ENCODE measurements around the gene KRT73.

Gene KRT73

GRCh38 chr12:52558781-52559445 lies 59.4 kb downstream of the KRT73 start:
- 81% methylated on average over 7 of the region's 8 CpGs for WGBS (ENCODE audit: insufficient coverage)
- peaks cover 0 to 26% (median 15%) of the 10 kb centered on the region in 5 experiments for H3K27me3 ChIP-seq (replicated peaks in 2 of 5; ENCODE audit: control insufficient read depth in 4 of 5, insufficient read depth in 5 of 5, low read length in 4 of 5)
- POLR2A ChIA-PET = no interaction called here
- no peaks in the 10 kb centered on the region for H3K4me1 ChIP-seq (ENCODE audit: control extremely low read depth in 1 of 4, control insufficient read depth in 4 of 4, insufficient read depth in 4 of 4, low read length in 3 of 4)
- no peak for DNase-seq
- no peaks in the 10 kb centered on the region for H3K36me3 ChIP-seq (ENCODE audit: control insufficient read depth in 4 of 4, insufficient read depth in 4 of 4, low read length in 3 of 4)
- CTCF ChIA-PET = no interaction called here
- H3K4me3 ChIP-seq (ENCODE audit: control insufficient read depth in 1 of 7, extremely low read depth in 1 of 7, insufficient read depth in 4 of 7, low read depth in 2 of 7, low read length in 6 of 7) = no peak overlapping the region
- H3K27ac ChIP-seq (ENCODE audit: insufficient read depth in 1 of 2, low read depth in 1 of 2, low read length in 2 of 2, poor library complexity in 1 of 2, severe bottlenecking in 2 of 2) = no peak overlapping the region
- H3K9me3 ChIP-seq (ENCODE audit: control extremely low read depth in 1 of 5, control insufficient read depth in 4 of 5, insufficient read depth in 2 of 5, low read depth in 1 of 5, low read length in 4 of 5) = no peaks in the 10 kb centered on the region
